ENCODE data around the gene APMAP. TPM values are rescaled to one million over a fixed set of nuclear protein-coding genes. Genes with fewer than 3 reads are reported as not detected.

APMAP gene
- total and polyA plus RNA-seq, 9 of the 15 experiments (the other 6 are each of a cell fraction or from before 2014, with no cell fraction given), result 6.7 to 18.2 (median 14.4) TPM

DNA sequence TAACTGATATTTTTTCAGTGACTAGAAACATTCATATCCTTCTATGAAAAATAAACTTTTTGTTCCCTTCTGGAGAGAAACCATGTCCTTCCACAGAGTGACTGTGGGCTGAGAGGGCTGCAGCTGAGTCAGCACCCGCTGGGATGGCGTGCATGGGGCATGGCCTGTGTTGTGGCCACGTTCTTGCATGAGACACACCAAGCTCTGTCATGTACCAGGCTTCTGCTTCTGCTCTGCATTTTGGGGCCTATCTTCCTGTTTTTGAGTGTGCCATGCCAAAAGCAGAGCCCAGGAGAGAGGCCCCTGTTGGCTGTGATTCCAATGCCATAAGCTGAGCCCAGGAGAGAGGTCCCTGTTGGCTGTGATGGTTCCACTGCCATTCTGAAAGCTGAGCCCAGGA lies 10.8 kb downstream of the APMAP start:
- no peaks in the 10 kb centered on the region; a peak in 1 of 5 replicates for H3K4me1 ChIP-seq (replicated peaks in 1 of 2; ENCODE audit: control insufficient read depth in 2 of 2, insufficient read depth in 2 of 2, low read length in 2 of 2)
- in situ Hi-C loops (cut with MboI), result no loop called here

More for the DNA sequence above, 10.8 kb downstream of the APMAP start:
- Histone ChIP-seq H3K9ac (ENCODE audit: insufficient read depth in 1 of 2, low read depth in 2 of 2, low read length in 2 of 2) (no peak overlapping the region), H3K36me3 (ENCODE audit: control insufficient read depth, insufficient read depth, low read length) (peaks cover 33% of the 10 kb centered on the region; the same call in 2 of the 3 replicates), H3K27me3 (ENCODE audit: control insufficient read depth in 2 of 2, insufficient read depth in 2 of 2, low read length in 2 of 2) (no peaks in the 10 kb centered on the region), H3K27ac (ENCODE audit: extremely low read depth, low read depth, low read length) (no peak overlapping the region), H3K4me2 (ENCODE audit: insufficient read depth, low read length) (no peak overlapping the region), H3K79me2 (ENCODE audit: control insufficient read depth, insufficient read depth, low read length) (peaks cover 3% of the 10 kb centered on the region; the same call in 2 of the 3 replicates), H3K4me3 (no peak overlapping the region), H3K9me1 (ENCODE audit: control insufficient read depth, insufficient read depth, low read length) (no peaks in the 10 kb centered on the region), H3K9me3 (replicated peaks; ENCODE audit: control insufficient read depth, insufficient read depth, low read depth, low read length) (no peaks in the 10 kb centered on the region), H4K20me1 (replicated peaks; ENCODE audit: control insufficient read depth, insufficient read depth, low read length) (no peaks in the 10 kb centered on the region), H2AFZ (ENCODE audit: low read depth, low read length) (no peak overlapping the region)
- DNase-seq (ENCODE audit: extremely low read depth in 1 of 4, low spot score in 3 of 4), result no peak
- FAIRE-seq, result no peak
- ChIA-PET CTCF (ENCODE audit: low intra/inter-chr PET ratio) (no interaction called here), POLR2A (no interaction called here)
- BruUV-seq (replicated peaks), result no TSS peak
- WGBS (ENCODE audit: insufficient coverage, low coverage, missing lambda C conversion rate), result 95% methylated on average over 3 of the region's 3 CpGs
- intact Hi-C loops (cut with micrococcal nuclease), result no loop called here
- no peak for TF ChIP-seq DMBX1 (CRISPR knock-in tag; IDR thresholded peaks at IDR 0.05; ENCODE audit: borderline replicate concordance)
- TF ChIP-seq ETV5 (CRISPR knock-in tag; IDR thresholded peaks at IDR 0.05; ENCODE audit: low read depth), result no peak
- TF ChIP-seq ZKSCAN1 (IDR thresholded peaks at IDR 0.05; ENCODE audit: low read depth, low read length), result no peak
- TF ChIP-seq NR3C1 (CRISPR knock-in tag; IDR thresholded peaks at IDR 0.05), result no peak
- no peak for TF ChIP-seq FOXA1 (IDR thresholded peaks at IDR 0.05; ENCODE audit: borderline replicate concordance)
- no peak for TF ChIP-seq E2F5 (CRISPR knock-in tag; IDR thresholded peaks at IDR 0.05)
- TF ChIP-seq, protein P1, sequence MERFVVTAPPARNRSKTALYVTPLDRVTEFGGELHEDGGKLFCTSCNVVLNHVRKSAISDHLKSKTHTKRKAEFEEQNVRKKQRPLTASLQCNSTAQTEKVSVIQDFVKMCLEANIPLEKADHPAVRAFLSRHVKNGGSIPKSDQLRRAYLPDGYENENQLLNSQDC (CRISPR knock-in tag; IDR thresholded peaks at IDR 0.05), result no peak
- TF ChIP-seq FIP1L1 (IDR thresholded peaks at IDR 0.05; ENCODE audit: low read depth, low read length, poor library complexity, severe bottlenecking), result no peak
- no peak for TF ChIP-seq CBX1 (IDR thresholded peaks at IDR 0.05; ENCODE audit: low read depth)
- no peak for TF ChIP-seq SMC3 (conservative IDR thresholded peaks at IDR 0.05; ENCODE audit: insufficient read depth, low read depth, low read length)
- ATAC-seq, result no peak

Data from K562 (cell line).